OCI-LY1 (cell line): Measurements from ENCODE around the gene ARHGEF16.

Source experiments
- H2AFZ ChIP-seq: fragments of 200-600 bp; sonication (generic), shearing (Covaris generic); 2 replicates; pipeline ENCODE4 v1.6.0; 2014; ENCODE audit warnings: antibody characterized with exemption, mild to moderate bottlenecking, low read length
- H3F3A ChIP-seq: fragments of 200-600 bp; sonication (generic), shearing (Covaris generic); 2 replicates; pipeline ENCODE4 v1.6.0; 2014; ENCODE audit warnings: mild to moderate bottlenecking, antibody characterized with exemption, low read length, moderate library complexity; ENCODE audit not compliant: insufficient read depth
- H3K27ac ChIP-seq: fragments of 200-600 bp; sonication (generic); 2 replicates; pipeline ENCODE4 v1.5.1; 2014; ENCODE audit warnings: low read length, mixed run types, mild to moderate bottlenecking, low read depth; ENCODE audit not compliant: poor library complexity, severe bottlenecking
- H3K27me3 ChIP-seq: fragments of 200-600 bp; sonication (generic); 2 replicates; pipeline ENCODE4 v1.6.0; 2014; ENCODE audit warnings: antibody characterized with exemption, mild to moderate bottlenecking, low read length, moderate library complexity; ENCODE audit not compliant: insufficient read depth
- H3K36me3 ChIP-seq: fragments of 200-600 bp; sonication (generic); 2 replicates; pipeline ENCODE4 v1.6.1; 2014; ENCODE audit warnings: mild to moderate bottlenecking, antibody characterized with exemption, low read length, moderate library complexity, mixed read lengths; ENCODE audit not compliant: insufficient read depth
- H3K4me1 ChIP-seq: fragments of 200-600 bp; sonication (generic); 2 replicates; pipeline ENCODE4 v1.5.1; 2014; ENCODE audit warnings: mild to moderate bottlenecking, low read length, moderate library complexity; ENCODE audit not compliant: insufficient read depth, severe bottlenecking
- H3K4me2 ChIP-seq: fragments of 200-600 bp; sonication (generic), shearing (Covaris generic); 2 replicates; pipeline ENCODE4 v1.6.1; 2014; ENCODE audit warnings: low read length
- H3K4me3 ChIP-seq: fragments of 200-600 bp; sonication (generic); 2 replicates; pipeline ENCODE4 v1.5.1; 2014; ENCODE audit warnings: low read length, low read depth, mild to moderate bottlenecking, mixed read lengths; ENCODE audit not compliant: poor library complexity, severe bottlenecking
- H3K79me2 ChIP-seq: fragments of 200-600 bp; shearing (Covaris generic); 2 replicates; pipeline ENCODE4 v1.6.1; 2016; ENCODE audit warnings: mixed run types, low read length, mixed read lengths; ENCODE audit not compliant: insufficient read depth
- H3K9ac ChIP-seq: fragments of 200-600 bp; sonication (generic), shearing (Covaris generic); 2 replicates; pipeline ENCODE4 v1.6.1; 2014; ENCODE audit warnings: mild to moderate bottlenecking, low read length, mixed read lengths
- H3K9me2 ChIP-seq: fragments of 200-600 bp; sonication (generic), shearing (Covaris generic); 2 replicates; pipeline ENCODE4 v1.6.1; 2014; ENCODE audit warnings: low read depth, mild to moderate bottlenecking, low read length, mixed read lengths
- H3K9me3 ChIP-seq: fragments of 200-600 bp; shearing (Covaris generic); 2 replicates; pipeline ENCODE4 v1.6.1; 2014; ENCODE audit warnings: low read length, mixed read lengths
- H4K20me1 ChIP-seq: fragments of 200-600 bp; sonication (generic), shearing (Covaris generic); 2 replicates; pipeline ENCODE4 v1.6.0; 2016; ENCODE audit warnings: mild to moderate bottlenecking, low read length; ENCODE audit not compliant: insufficient read depth
- EZH2 ChIP-seq: fragments of 200-600 bp; sonication (generic), shearing (Covaris generic); IDR thresholded peaks from 2 replicates; pipeline ENCODE4 v1.8.0; 2017; ENCODE audit warnings: borderline replicate concordance, mixed run types, mild to moderate bottlenecking, antibody characterized with exemption, low read length, moderate library complexity, mixed read lengths
- TF ChIP-seq, protein P1 (sequence below): fragments of 200-600 bp; sonication (generic), shearing (Covaris generic); IDR thresholded peaks from 2 replicates; pipeline ENCODE4 v1.5.1; 2017; ENCODE audit warnings: mild to moderate bottlenecking, antibody characterized with exemption, low read length, moderate library complexity, mixed read lengths

The ARHGEF16 gene

DNA sequence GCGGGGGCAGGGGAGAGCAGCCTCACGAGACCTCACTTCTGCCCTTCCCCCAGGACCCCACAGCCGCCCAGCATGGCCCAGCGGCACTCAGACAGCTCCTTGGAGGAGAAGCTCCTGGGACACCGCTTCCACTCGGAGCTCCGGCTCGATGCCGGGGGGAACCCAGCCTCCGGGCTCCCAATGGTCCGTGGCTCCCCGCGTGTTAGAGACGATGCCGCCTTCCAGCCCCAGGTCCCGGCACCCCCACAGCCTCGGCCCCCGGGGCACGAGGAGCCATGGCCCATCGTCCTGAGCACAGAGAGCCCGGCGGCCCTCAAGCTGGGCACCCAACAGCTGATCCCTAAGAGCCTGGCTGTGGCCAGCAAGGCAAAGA, 8.5 kb downstream of the ARHGEF16 start:
- no peaks in the 10 kb centered on the region for H3F3A ChIP-seq
- no peak overlapping the region for H3K4me2 ChIP-seq
- no peak overlapping the region for H3K4me3 ChIP-seq
- no peaks in the 10 kb centered on the region for H3K36me3 ChIP-seq
- no peaks in the 10 kb centered on the region for H3K9me2 ChIP-seq
- H3K27ac ChIP-seq, result no peak overlapping the region
- H3K9me3 ChIP-seq, result no peaks in the 10 kb centered on the region
- H3K4me1 ChIP-seq, result no peaks in the 10 kb centered on the region
- no peaks in the 10 kb centered on the region; the same call in 1 of the 2 replicates for H3K27me3 ChIP-seq
- no peak overlapping the region for H2AFZ ChIP-seq
- TF ChIP-seq, protein P1, sequence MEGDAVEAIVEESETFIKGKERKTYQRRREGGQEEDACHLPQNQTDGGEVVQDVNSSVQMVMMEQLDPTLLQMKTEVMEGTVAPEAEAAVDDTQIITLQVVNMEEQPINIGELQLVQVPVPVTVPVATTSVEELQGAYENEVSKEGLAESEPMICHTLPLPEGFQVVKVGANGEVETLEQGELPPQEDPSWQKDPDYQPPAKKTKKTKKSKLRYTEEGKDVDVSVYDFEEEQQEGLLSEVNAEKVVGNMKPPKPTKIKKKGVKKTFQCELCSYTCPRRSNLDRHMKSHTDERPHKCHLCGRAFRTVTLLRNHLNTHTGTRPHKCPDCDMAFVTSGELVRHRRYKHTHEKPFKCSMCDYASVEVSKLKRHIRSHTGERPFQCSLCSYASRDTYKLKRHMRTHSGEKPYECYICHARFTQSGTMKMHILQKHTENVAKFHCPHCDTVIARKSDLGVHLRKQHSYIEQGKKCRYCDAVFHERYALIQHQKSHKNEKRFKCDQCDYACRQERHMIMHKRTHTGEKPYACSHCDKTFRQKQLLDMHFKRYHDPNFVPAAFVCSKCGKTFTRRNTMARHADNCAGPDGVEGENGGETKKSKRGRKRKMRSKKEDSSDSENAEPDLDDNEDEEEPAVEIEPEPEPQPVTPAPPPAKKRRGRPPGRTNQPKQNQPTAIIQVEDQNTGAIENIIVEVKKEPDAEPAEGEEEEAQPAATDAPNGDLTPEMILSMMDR, result no peak
- no peak for TF ChIP-seq EZH2
- H4K20me1 ChIP-seq, result no peaks in the 10 kb centered on the region
- no peak overlapping the region for H3K9ac ChIP-seq
- no peaks in the 10 kb centered on the region for H3K79me2 ChIP-seq

DNA sequence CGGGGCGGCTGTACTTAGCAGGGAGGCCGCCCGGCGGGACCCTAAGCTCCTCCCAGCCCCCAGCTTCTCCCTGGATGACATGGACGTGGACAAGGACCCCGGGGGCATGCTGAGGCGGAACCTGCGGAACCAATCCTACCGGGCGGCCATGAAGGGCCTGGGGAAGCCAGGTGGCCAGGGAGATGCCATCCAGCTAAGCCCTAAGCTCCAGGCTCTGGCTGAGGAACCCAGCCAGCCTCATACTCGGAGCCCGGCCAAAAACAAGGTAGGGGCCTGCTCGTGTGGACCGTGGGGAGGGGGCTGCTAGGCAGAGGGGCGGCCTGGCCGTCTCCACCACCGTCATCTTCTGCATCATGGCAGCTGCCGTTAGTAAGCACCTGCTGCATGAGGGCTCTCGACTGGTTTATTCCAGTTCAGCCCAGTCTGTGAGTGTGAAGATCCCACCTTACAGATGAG, 9.0 kb downstream of the ARHGEF16 start:
- Histone ChIP-seq H3F3A (no peaks in the 10 kb centered on the region), H3K9me3 (no peaks in the 10 kb centered on the region), H4K20me1 (no peaks in the 10 kb centered on the region), H3K9me2 (no peaks in the 10 kb centered on the region), H3K9ac (no peak overlapping the region), H3K79me2 (no peaks in the 10 kb centered on the region), H3K27me3 (no peaks in the 10 kb centered on the region; the same call in 1 of the 2 replicates), H2AFZ (no peak overlapping the region), H3K27ac (no peak overlapping the region), H3K4me2 (no peak overlapping the region), H3K36me3 (no peaks in the 10 kb centered on the region), H3K4me1 (no peaks in the 10 kb centered on the region), H3K4me3 (no peak overlapping the region)
- TF ChIP-seq, protein P1, result no peak
- no peak for TF ChIP-seq EZH2

DNA sequence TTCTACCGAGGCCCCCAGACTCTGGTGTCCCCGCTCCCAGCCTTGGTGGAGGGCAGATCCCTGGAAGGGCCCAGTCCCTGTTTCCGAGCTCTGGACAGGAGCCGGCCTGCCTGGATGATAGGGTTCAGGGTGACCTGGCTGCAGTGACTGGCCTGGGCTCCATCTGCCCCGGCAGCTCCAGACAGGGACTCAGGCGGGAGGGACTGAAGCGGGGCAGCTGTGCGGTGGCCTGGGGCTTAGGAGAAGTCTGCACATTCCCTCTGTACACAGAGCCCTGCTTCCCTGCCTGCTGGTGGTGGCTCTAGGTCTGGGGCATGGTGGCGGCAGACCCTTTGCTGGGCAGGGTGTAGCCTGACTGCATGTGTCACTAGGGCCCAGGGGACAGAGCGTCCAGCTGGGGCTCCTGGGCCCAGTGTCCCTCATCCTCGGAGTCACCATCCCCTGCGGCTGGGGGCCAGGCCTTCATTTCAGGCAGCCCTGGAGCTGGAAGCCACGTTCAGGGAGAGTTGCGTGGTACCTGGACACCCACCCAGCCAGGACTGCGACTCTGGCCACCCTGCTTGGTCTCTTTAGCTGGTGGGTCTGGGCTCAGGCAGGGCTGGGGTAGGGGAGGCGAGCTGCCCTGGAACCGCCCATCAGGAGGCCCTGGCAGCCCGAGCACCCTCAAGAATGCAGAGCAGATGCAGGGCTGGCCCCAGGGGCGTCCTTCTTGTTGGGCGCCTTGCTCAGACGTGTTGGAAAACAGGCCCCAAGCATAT, 9.6 kb downstream of the ARHGEF16 start:
- Histone ChIP-seq H3K9ac (no peak overlapping the region), H4K20me1 (no peaks in the 10 kb centered on the region), H3K4me3 (no peak overlapping the region), H3K4me2 (no peak overlapping the region), H2AFZ (no peak overlapping the region), H3K9me2 (no peaks in the 10 kb centered on the region), H3K36me3 (no peaks in the 10 kb centered on the region), H3K9me3 (no peaks in the 10 kb centered on the region), H3F3A (no peaks in the 10 kb centered on the region), H3K27me3 (no peaks in the 10 kb centered on the region; the same call in 1 of the 2 replicates), H3K79me2 (no peaks in the 10 kb centered on the region), H3K27ac (no peak overlapping the region), H3K4me1 (no peaks in the 10 kb centered on the region)
- TF ChIP-seq, protein P1, result no peak
- TF ChIP-seq EZH2, result no peak
